Measurements from ENCODE around the gene EFR3B. TPM values are rescaled to one million over a fixed set of nuclear protein-coding genes. Genes with fewer than 3 reads are reported as not detected.
"Not testable (repeated sequence)": the region's sequence is repeated elsewhere in the genome, so short reads cannot be mapped to it uniquely, and the experiment has no call there.

The EFR3B gene
- polyA plus RNA-seq, 3 donors from 2014 or later, result 0.08 TPM; not detected in 2

- H3K27ac Mint-ChIP-seq, result no peak overlapping the region
- peaks cover 3 to 12% (median 12%) of the 10 kb centered on the region in 3 donors for H3K27me3 Mint-ChIP-seq (ENCODE audit: low read depth in 3 of 3)
- DNase-seq, result no peak
- H3K4me1 Mint-ChIP-seq, result no peaks in the 10 kb centered on the region
- H3K4me3 Mint-ChIP-seq, result no peak overlapping the region
- no peaks in the 10 kb centered on the region for H3K9me3 Mint-ChIP-seq
- no peaks in the 10 kb centered on the region for H3K36me3 Mint-ChIP-seq
Measured at GRCh38 chr2:25082002-25082622, 40.2 kb downstream of the EFR3B start.

GRCh38 chr2:25085761-25086560 lies 44.1 kb downstream of the EFR3B start:
- H3K36me3 Mint-ChIP-seq, result no peaks in the 10 kb centered on the region
- no peaks in the 10 kb centered on the region for H3K4me1 Mint-ChIP-seq
- DNase-seq, result no peak
- no peaks in the 10 kb centered on the region for H3K9me3 Mint-ChIP-seq
- no peak overlapping the region for H3K4me3 Mint-ChIP-seq
- no peak overlapping the region for H3K27ac Mint-ChIP-seq
- peaks cover 3 to 10% (median 6%) of the 10 kb centered on the region in 3 donors for H3K27me3 Mint-ChIP-seq (ENCODE audit: low read depth in 3 of 3)

- no peak for DNase-seq
- no peak overlapping the region for H3K27ac Mint-ChIP-seq
- no peaks in the 10 kb centered on the region for H3K9me3 Mint-ChIP-seq
- peaks cover 0 to 5% (median 4%) of the 10 kb centered on the region in 3 donors for H3K27me3 Mint-ChIP-seq (ENCODE audit: low read depth in 3 of 3)
- H3K4me3 Mint-ChIP-seq, result no peak overlapping the region
- no peaks in the 10 kb centered on the region for H3K4me1 Mint-ChIP-seq
- no peaks in the 10 kb centered on the region for H3K36me3 Mint-ChIP-seq
Measured at GRCh38 chr2:25088817-25089516, 47.1 kb downstream of the EFR3B start.

GRCh38 chr2:25089605-25090315 lies 47.9 kb downstream of the EFR3B start:
- no peaks in the 10 kb centered on the region for H3K9me3 Mint-ChIP-seq
- no peak overlapping the region for H3K4me3 Mint-ChIP-seq

GRCh38 chr2:25090801-25091200 lies 48.9 kb downstream of the EFR3B start:
- Mint-ChIP-seq H3K9me3 (no peaks in the 10 kb centered on the region), H3K36me3 (no peaks in the 10 kb centered on the region), H3K27ac (no peak overlapping the region), H3K4me1 (no peaks in the 10 kb centered on the region), H3K4me3 (no peak overlapping the region), H3K27me3 (ENCODE audit: low read depth in 3 of 3) (peaks cover 0 to 5% (median 4%) of the 10 kb centered on the region in 3 donors)
- no peak for DNase-seq

More at GRCh38 chr2:25089605-25090315, 47.9 kb downstream of the EFR3B start:
- Mint-ChIP-seq H3K36me3 (no peaks in the 10 kb centered on the region), H3K27ac (no peak overlapping the region), H3K4me1 (no peaks in the 10 kb centered on the region), H3K27me3 (ENCODE audit: low read depth in 3 of 3) (peaks cover 0 to 5% (median 4%) of the 10 kb centered on the region in 3 donors)
- no peak for DNase-seq

- Mint-ChIP-seq H3K9me3 (no peaks in the 10 kb centered on the region), H3K27ac (no peak overlapping the region), H3K27me3 (ENCODE audit: low read depth in 3 of 3) (peaks cover 0 to 5% (median 4%) of the 10 kb centered on the region in 3 donors), H3K36me3 (no peaks in the 10 kb centered on the region), H3K4me1 (no peaks in the 10 kb centered on the region), H3K4me3 (no peak overlapping the region)
- DNase-seq, result no peak
Measured at GRCh38 chr2:25091265-25091664, 49.4 kb downstream of the EFR3B start.

GRCh38 chr2:25098056-25098455 lies 56.2 kb downstream of the EFR3B start:
- Mint-ChIP-seq H3K4me3 (no peak overlapping the region), H3K27me3 (ENCODE audit: low read depth in 3 of 3) (peaks cover 0 to 8% (median 0%) of the 10 kb centered on the region in 3 donors), H3K4me1 (no peaks in the 10 kb centered on the region), H3K9me3 (no peaks in the 10 kb centered on the region), H3K36me3 (no peaks in the 10 kb centered on the region), H3K27ac (no peak overlapping the region)
- no peak for DNase-seq

- Mint-ChIP-seq H3K27me3 (ENCODE audit: low read depth in 3 of 3) (peaks cover 0 to 5% (median 0%) of the 10 kb centered on the region in 3 donors), H3K9me3 (no peaks in the 10 kb centered on the region), H3K4me3 (no peak overlapping the region), H3K36me3 (no peaks in the 10 kb centered on the region), H3K27ac (no peak overlapping the region), H3K4me1 (no peaks in the 10 kb centered on the region)
- DNase-seq, result no peak
Measured at GRCh38 chr2:25098670-25099486, 57.0 kb downstream of the EFR3B start.

- not testable (repeated sequence) for H3K27ac Mint-ChIP-seq; H3K27me3 Mint-ChIP-seq (ENCODE audit: low read depth in 3 of 3); DNase-seq; H3K9me3 Mint-ChIP-seq; H3K36me3 Mint-ChIP-seq; H3K4me3 Mint-ChIP-seq; H3K4me1 Mint-ChIP-seq
Measured at GRCh38 chr2:25102352-25102751, 60.5 kb downstream of the EFR3B start.

- DNase-seq, result no peak
- Mint-ChIP-seq H3K9me3 (no peaks in the 10 kb centered on the region), H3K36me3 (no peaks in the 10 kb centered on the region), H3K4me1 (no peaks in the 10 kb centered on the region), H3K27me3 (ENCODE audit: low read depth in 3 of 3) (peaks cover 0 to 8% (median 0%) of the 10 kb centered on the region in 3 donors), H3K27ac (no peak overlapping the region), H3K4me3 (no peak overlapping the region)
Measured at GRCh38 chr2:25103287-25103871, 61.5 kb downstream of the EFR3B start.

- H3K9me3 Mint-ChIP-seq, result no peaks in the 10 kb centered on the region
- peaks cover 0 to 6% (median 0%) of the 10 kb centered on the region in 3 donors for H3K27me3 Mint-ChIP-seq (ENCODE audit: low read depth in 3 of 3)
Measured at GRCh38 chr2:25104736-25105135, 62.9 kb downstream of the EFR3B start.

GRCh38 chr2:25105336-25106085 lies 63.6 kb downstream of the EFR3B start:
- no peak for DNase-seq
- no peak overlapping the region for H3K4me3 Mint-ChIP-seq
- H3K27ac Mint-ChIP-seq, result no peak overlapping the region
- no peaks in the 10 kb centered on the region for H3K36me3 Mint-ChIP-seq
- H3K4me1 Mint-ChIP-seq, result no peaks in the 10 kb centered on the region
- H3K27me3 Mint-ChIP-seq (ENCODE audit: low read depth in 3 of 3), result peaks cover 0 to 6% (median 0%) of the 10 kb centered on the region in 3 donors
- H3K9me3 Mint-ChIP-seq, result no peaks in the 10 kb centered on the region

More at GRCh38 chr2:25104736-25105135, 62.9 kb downstream of the EFR3B start:
- H3K27ac Mint-ChIP-seq, result no peak overlapping the region
- no peak overlapping the region for H3K4me3 Mint-ChIP-seq
- no peak for DNase-seq
- H3K36me3 Mint-ChIP-seq, result no peaks in the 10 kb centered on the region
- H3K4me1 Mint-ChIP-seq, result no peaks in the 10 kb centered on the region

Measured in immature natural killer cell (primary cell).